ENCODE data around the gene CCDC174.

Gene CCDC174

DNA sequence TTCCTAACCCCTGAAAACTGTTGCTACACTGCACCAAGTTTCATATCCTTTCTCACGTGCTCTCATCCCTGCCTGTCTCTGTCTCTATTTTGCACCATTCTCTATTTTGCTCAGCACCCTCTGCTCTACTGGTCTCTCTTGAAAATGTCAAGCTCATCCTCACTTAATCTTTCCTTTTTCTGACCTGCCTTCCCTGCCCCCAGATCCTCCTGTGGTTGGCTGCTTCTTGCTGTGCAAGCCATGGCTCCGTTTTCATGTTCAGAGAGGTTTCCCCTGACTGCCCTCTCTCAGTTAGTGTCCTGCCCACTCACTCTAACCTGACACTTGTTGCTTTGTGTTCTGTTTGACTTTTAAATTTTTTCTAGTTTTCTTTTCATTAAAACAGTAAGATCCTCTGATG, 6.0 kb downstream of the CCDC174 start:
- no peak for DNase-seq

- DNase-seq, result no peak
Measured at GRCh38 chr3:14658978-14659377, 7.4 kb downstream of the CCDC174 start.

- no peak for DNase-seq
Measured at GRCh38 chr3:14660942-14661341, 9.4 kb downstream of the CCDC174 start.

DNA sequence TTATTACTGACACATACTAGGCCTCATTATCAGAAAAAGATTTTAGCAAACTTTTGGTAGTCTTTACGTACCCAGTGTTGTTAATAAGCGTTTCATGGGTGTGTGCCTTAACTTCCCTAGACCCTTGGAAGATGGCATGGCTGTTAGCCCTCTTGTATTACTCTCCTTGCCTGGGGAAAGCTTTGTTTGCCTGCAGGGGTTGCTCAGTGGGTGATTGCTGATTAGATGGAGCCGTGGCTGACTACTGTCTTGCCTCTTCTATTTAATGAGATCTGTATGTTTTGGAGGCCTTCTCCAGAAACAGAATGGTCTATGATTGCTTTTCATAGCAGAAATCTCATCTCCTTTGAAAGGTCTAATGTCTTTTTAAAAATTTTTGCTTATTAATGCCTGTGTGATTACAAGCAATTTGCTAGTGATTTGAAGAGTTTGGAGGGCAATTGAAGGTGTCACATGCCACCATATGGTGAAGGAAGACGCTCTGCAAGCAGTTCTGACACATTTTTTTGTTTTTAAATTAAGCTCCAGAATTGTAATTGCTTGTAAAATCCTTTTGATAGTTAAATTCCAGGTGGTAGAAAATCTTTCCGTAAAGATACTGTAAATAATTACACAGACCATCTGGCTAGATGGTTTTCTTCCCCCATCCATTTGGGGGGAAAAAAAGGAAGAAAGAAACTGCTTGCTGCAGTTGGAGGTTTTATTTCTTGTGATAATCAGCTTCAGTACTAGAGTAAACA, 12.0 kb downstream of the CCDC174 start:
- DNase-seq, result no peak

DNA sequence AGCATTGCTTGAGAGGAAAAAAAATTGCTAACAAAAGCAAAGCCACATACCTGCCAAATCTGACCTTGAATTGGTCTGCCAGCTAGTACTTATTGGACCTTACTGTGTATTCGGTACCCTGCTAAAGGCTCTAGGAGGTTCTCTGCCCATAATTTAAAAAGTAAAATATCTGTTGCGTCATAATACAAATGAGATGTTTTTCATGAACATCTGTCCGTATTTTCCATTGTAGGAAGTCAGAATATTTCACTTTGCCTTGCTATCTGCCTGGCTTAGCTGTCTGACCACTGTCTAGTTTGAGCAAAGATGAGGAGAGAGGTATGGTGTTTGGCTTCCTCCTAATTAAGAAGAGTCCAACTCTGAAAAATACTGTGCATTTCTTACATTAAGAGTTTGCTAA, 12.6 kb downstream of the CCDC174 start:
- DNase-seq, result no peak

DNA sequence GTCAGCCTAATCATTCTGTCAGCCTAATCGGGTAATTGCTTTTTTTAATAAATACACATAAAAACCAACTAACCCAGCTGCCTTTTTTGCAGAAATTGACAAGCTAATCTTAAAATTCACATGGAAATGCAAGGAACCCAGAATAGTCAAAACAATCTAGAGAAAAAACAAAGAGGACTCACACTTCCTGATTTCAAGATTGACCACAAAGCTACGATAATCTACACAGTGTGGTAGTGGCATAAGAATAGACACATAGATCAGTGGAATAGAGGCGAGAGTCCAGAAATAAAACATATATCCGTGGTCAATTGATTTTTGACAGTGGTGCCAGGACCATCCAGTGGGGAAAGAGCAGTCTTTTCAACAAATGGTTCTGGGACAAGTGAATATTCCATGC, 21.0 kb downstream of the CCDC174 start:
- DNase-seq, result no peak

DNA sequence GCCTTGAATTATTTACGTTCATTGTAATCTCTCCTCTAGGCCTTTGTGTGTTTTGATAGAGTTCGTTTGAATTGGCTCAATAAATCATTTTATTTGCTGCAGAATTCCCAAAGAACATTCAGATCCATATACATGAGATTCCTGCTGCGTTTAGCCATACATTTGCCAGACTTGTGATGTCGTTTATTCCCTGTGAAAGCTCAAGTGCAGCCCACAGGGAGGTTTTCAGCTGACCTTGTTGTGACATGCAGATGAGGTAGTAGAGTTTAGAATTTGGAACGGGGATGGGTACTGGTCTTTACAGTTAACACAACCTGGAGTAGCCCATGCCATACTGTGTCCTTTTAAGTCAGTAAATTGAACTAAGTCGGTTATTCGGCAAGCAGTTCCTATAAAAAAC, 23.3 kb downstream of the CCDC174 start, which contains the start of gene C3orf20:
Gene C3orf20, plus strand, starts transcription at position 301 of the 400 bp plus-strand sequence. CDS start 7,573 bp downstream, outside the sequence.
- DNase-seq, result no peak

GRCh38 chr3:14676881-14677280, 25.3 kb downstream of the CCDC174 start:
- no peak for DNase-seq

- DNase-seq, result no peak
Measured at GRCh38 chr3:14678015-14678503, 26.5 kb downstream of the CCDC174 start.

DNA sequence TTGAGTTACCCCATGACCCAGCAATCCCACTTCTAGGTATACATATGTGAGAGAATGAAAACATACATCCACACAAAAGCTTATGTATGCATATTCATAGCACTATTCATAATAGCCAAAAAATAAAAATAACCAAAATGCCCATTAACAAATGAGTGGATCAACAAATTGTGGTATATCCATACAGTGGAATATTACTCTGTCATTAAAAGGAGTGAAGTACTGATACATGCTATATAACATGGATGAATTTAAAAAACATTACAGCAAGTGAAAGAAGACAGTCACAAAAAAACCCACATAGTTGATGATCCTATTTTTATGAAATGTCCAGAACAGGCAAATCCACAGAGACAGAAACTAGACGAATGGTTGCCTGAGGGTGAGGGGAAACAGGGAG, 28.6 kb downstream of the CCDC174 start:
- no peak for DNase-seq

- no peak for DNase-seq
Measured at GRCh38 chr3:14680716-14681115, 29.2 kb downstream of the CCDC174 start.

DNA sequence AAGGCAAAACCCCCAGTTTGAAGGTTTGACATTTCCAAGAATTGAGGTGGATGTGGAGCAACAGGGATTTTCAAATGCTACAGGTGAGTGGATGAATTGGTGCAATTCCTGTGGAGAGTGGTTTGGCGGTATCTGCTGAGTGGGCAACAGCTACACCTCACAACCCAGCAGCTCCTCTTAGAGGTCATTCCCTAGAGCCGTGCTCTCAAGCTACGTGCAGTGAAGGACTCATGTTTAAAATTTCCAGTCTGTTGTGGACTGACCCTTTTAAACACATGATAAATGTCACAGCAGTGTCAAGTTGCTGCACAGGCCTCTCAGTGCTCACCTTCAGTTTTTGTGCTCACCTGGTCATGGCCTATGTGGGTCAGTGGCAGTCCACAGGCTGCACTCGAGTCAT, 32.9 kb downstream of the CCDC174 start:
- DNase-seq, result no peak

DNA sequence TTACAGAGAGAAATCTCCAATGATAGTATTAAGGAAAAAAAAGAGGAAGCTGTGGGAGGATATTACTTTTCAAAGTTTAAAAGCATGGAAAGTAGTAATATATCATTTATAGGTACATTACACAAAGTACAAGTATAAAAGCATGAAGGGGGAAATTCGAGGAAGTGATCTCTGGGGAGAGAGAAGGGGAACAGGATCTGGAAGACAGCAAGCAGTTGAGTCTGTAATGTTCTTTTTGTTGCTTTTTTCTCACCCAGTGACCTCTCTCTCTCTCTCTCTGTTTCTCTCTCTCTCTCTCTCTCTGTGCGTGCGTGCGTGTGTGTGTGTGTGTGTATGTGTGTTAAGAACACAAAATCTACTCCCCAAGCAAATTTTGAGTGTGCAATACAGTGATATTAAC, 33.6 kb downstream of the CCDC174 start:
- DNase-seq, result no peak

GRCh38 chr3:14687360-14687759, 35.8 kb downstream of the CCDC174 start:
- DNase-seq, result no peak

DNA sequence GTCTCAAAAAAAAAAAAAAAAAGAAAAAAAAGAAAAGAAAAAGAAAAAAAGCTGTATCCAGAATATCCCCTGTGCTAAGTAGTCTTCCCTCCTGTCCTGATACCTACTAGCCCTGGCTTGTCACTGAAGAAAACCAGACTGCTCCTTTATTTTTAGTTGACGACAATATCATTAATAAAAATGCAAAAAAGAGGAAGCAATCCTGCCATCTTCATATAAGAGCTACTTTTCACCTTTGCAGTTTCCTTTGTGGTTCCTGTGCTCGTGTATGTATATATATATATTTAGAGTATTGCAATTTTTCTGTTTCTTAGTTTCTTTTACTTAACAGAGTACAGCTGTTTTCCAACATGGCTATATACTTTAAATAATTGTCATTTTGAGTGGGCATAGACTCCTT, 37.0 kb downstream of the CCDC174 start:
- DNase-seq, result no peak

- no peak for DNase-seq
Measured at GRCh38 chr3:14689247-14689980, 37.9 kb downstream of the CCDC174 start.

DNA sequence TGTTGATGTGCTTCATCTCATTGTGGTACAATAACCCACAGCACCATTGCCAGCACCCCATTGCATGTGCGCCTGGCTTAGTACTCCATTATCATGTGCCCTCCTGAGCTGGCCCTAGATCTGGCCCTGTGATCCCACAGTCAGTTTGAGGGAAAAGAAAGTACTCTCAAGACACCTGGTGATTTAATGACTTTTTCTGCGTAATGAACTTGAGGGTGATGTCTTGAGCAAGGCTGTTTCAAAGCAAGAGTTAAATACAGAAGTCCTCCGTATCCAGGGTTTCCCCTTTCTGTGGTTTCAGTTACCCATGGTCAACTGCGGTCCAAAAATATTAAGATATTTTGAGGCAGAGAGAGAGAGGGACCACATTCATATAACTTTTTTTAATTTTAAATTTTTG, 39.7 kb downstream of the CCDC174 start:
- no peak for DNase-seq

DNA sequence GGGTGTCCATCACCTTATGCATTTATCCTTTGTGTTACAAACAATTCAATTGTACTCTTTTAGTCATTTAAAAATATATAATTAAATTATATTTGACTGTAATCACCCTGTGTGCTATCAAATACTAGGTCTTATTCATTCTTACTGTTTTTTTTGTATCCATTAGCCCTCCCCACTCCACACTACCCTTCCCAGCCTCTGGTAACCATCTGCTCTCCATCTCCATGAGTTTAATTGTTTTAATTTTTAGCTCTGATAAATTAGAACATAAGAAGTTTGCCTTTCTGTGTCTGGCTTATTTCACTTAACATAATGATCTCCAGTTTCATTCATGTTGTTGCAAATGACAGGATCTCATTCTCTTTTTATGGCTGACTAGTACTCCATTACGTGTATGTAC, 40.2 kb downstream of the CCDC174 start:
- DNase-seq, result no peak

DNA sequence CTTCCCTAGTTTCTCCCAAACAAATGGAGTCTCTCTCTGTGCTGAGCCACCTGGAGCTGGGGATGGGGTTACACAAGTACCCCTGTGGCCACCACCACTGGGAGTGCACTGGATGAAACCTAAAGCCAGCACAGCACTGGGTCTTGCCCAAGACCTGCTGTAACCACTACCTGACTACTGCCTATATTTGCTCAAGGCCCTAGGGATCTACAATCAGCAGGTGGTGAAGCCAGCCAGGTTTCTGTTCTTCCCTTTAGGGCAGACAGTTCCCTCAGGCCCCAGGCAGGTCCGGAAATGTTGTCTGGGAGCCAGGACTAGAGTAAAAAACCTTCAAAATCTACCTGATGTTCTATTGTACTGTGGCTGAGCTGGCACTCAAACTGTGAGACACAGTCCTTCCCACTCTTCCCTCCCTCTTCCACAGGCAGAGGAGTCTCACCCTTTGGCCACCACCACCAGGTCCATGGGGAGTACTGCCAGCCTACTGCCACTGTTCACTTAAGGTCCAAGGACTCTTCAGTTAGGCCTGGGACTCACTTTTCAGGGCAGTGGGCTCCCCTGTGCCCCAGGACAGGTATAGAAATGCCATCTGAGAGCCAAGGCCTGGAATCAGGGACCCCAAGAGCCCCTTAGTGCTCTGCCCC, 47.2 kb downstream of the CCDC174 start:
- DNase-seq, result no peak

DNA sequence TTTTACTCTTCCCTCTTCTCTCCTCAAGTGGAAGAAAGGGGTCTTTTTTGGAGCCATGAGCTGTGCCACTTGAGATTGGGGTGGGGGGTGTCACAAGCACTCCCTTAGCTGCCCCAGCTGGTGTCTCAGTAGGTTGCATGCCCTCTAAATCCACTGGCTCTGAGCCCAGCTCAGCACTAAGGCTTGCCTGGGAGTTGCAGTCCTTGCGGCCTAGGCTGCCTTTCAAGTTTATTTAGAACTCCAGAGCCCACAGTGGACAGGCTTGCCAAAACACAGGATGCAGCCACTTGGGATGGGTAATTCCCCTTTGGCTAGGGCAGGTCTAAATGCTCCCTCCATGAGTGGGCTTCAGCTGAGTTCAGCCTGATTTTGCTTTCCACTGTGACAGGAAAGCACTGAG, 48.1 kb downstream of the CCDC174 start:
- no peak for DNase-seq

DNA sequence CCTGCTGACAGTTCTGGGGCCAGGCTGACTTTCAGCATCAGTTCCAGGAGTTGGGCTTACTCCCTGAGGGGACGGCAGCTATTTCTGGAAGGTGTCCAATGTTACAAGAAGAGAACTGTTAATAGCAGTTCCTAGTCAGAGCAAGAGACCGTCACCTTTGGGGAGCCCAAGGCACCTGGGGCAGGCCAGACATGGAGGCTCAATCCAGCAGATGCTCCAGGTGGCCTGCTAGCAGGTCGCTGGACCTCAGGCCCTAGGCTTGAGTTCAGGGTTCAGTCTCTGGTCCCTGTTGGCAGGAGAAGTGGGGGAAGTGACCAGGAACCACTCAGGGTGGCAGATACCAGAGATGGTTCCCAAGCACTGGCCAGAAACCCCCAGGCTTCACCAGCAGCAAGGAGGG, 49.3 kb downstream of the CCDC174 start:
- DNase-seq, result no peak

DNA sequence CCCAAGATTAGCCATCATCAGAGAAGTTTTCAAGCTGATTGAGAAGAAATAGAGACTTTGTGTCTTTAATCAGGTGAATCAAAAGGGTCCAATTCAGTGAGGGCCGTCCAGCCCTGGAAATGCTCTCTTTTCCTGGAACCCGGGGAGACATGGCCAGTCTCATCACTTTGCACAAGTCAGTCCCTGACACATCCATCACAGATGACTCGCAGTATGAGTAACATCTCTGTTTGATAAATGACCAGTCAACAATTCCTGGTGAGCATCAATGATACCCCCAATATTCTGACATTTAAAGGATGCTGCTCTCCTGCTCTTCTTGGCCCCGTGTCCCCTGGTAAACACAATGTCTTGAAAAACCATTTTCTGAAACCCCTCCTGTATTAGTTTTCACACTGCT, 50.1 kb downstream of the CCDC174 start:
- no peak for DNase-seq

DNA sequence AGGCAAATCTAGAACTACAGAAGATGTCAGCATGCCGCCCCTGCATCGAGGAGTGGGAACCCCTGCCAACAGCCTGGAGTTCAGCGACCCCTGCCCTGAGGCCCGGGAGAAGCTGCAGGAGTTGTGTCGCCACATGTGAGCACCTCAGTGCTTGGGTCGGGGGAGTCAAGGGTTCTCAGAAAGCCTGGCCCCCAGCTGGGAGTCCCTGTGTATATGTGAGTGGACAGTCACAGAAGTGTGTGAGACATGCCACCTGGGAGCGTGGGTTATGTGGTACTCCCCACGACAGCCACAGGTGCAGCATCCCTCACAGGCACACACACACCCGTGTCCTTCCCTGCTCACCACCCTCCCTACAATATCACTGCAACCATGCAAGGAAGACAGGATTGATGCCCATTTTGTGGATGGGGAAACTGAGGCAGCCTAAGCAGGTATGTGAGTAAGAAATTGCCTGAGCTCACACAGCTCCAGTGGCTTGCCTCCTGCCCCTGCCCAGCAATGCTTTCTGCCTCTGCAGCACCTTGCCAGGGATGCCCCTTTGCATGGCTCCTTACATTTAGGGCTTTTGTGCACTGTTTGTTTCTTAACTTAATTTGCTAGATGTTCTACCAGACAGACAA, 51.7 kb downstream of the CCDC174 start:
- no peak for DNase-seq

Data from activated gamma-delta T cell (primary cell).